ENCODE results near the gene RCN2.

RCN2 gene

GRCh38 chr15:76904461-76905012 is 27.0 kb upstream of the RCN2 start:
- Histone ChIP-seq H3K9me3 (ENCODE audit: control insufficient read depth in 2 of 2, low read length in 2 of 2) (no peaks in the 10 kb centered on the region), H3K27me3 (ENCODE audit: control insufficient read depth in 2 of 2, insufficient read depth in 2 of 2, low read length in 2 of 2) (no peaks in the 10 kb centered on the region), H3K27ac (ENCODE audit: low read depth in 2 of 2, low read length in 2 of 2) (peak overlapping the region; percentile 80 to 81), H3K36me3 (ENCODE audit: control insufficient read depth in 2 of 2, insufficient read depth in 2 of 2, low read length in 2 of 2) (no peaks in the 10 kb centered on the region), H3K9ac (ENCODE audit: low read depth in 1 of 2, low read length in 2 of 2) (peak overlapping the region; percentile 79 to 91), H3K4me1 (ENCODE audit: control insufficient read depth in 2 of 2, insufficient read depth in 2 of 2, low read length in 2 of 2) (peaks cover 10 to 17% of the 10 kb centered on the region in 2 donors), H3K4me3 (ENCODE audit: low read length in 2 of 2) (peak overlapping the region; percentile 84 to 88)

GRCh38 chr15:76905013-76905839 is 26.3 kb upstream of the RCN2 start, which contains the start of gene SCAPER:
SCAPER (minus strand) TSS chr15:76905340; CDS start chr15:76883817, 21,523 bp downstream.
- Histone ChIP-seq H3K9me3 (ENCODE audit: control insufficient read depth in 2 of 2, low read length in 2 of 2) (no peaks in the 10 kb centered on the region), H3K36me3 (ENCODE audit: control insufficient read depth in 2 of 2, insufficient read depth in 2 of 2, low read length in 2 of 2) (no peaks in the 10 kb centered on the region), H3K9ac (ENCODE audit: low read depth in 1 of 2, low read length in 2 of 2) (peak within 1 kb of the TSS; percentile 79 to 91), H3K27ac (ENCODE audit: low read depth in 2 of 2, low read length in 2 of 2) (peak within 1 kb of the TSS; percentile 80 to 81), H3K4me1 (ENCODE audit: control insufficient read depth in 2 of 2, insufficient read depth in 2 of 2, low read length in 2 of 2) (peaks cover 10 to 17% of the 10 kb centered on the region in 2 donors), H3K27me3 (ENCODE audit: control insufficient read depth in 2 of 2, insufficient read depth in 2 of 2, low read length in 2 of 2) (no peaks in the 10 kb centered on the region), H3K4me3 (ENCODE audit: low read length in 2 of 2) (peak within 1 kb of the TSS; percentile 84 to 88)

GRCh38 chr15:76905855-76906254 is 25.7 kb upstream of the RCN2 start:
- H3K9ac ChIP-seq (ENCODE audit: low read depth in 1 of 2, low read length in 2 of 2): peak overlapping the region; percentile 48 to 91
- H3K4me3 ChIP-seq (ENCODE audit: low read length in 2 of 2): peak overlapping the region; percentile 84 to 88
- H3K27me3 ChIP-seq (ENCODE audit: control insufficient read depth in 2 of 2, insufficient read depth in 2 of 2, low read length in 2 of 2): no peaks in the 10 kb centered on the region
- peaks cover 10 to 17% of the 10 kb centered on the region in 2 donors for H3K4me1 ChIP-seq (ENCODE audit: control insufficient read depth in 2 of 2, insufficient read depth in 2 of 2, low read length in 2 of 2)
- peak overlapping the region; percentile 56 to 80 for H3K27ac ChIP-seq (ENCODE audit: low read depth in 2 of 2, low read length in 2 of 2)
- no peaks in the 10 kb centered on the region for H3K9me3 ChIP-seq (ENCODE audit: control insufficient read depth in 2 of 2, low read length in 2 of 2)
- H3K36me3 ChIP-seq (ENCODE audit: control insufficient read depth in 2 of 2, insufficient read depth in 2 of 2, low read length in 2 of 2): no peaks in the 10 kb centered on the region

GRCh38 chr15:76912430-76912829 is 19.1 kb upstream of the RCN2 start:
- Histone ChIP-seq H3K27me3 (ENCODE audit: control insufficient read depth in 2 of 2, insufficient read depth in 2 of 2, low read length in 2 of 2) (no peaks in the 10 kb centered on the region), H3K4me1 (ENCODE audit: control insufficient read depth in 2 of 2, insufficient read depth in 2 of 2, low read length in 2 of 2) (no peaks in the 10 kb centered on the region), H3K9ac (ENCODE audit: low read depth in 1 of 2, low read length in 2 of 2) (no peak overlapping the region), H3K4me3 (ENCODE audit: low read length in 2 of 2) (no peak overlapping the region), H3K27ac (ENCODE audit: low read depth in 2 of 2, low read length in 2 of 2) (no peak overlapping the region), H3K9me3 (ENCODE audit: control insufficient read depth in 2 of 2, low read length in 2 of 2) (no peaks in the 10 kb centered on the region), H3K36me3 (ENCODE audit: control insufficient read depth in 2 of 2, insufficient read depth in 2 of 2, low read length in 2 of 2) (no peaks in the 10 kb centered on the region)

- no peak overlapping the region for H3K9ac ChIP-seq (ENCODE audit: low read depth in 1 of 2, low read length in 2 of 2)
- H3K9me3 ChIP-seq (ENCODE audit: control insufficient read depth in 2 of 2, low read length in 2 of 2): no peaks in the 10 kb centered on the region
- H3K27me3 ChIP-seq (ENCODE audit: control insufficient read depth in 2 of 2, insufficient read depth in 2 of 2, low read length in 2 of 2): no peaks in the 10 kb centered on the region
- no peak overlapping the region for H3K4me3 ChIP-seq (ENCODE audit: low read length in 2 of 2)
- H3K36me3 ChIP-seq (ENCODE audit: control insufficient read depth in 2 of 2, insufficient read depth in 2 of 2, low read length in 2 of 2): no peaks in the 10 kb centered on the region
- H3K27ac ChIP-seq (ENCODE audit: low read depth in 2 of 2, low read length in 2 of 2): no peak overlapping the region
- H3K4me1 ChIP-seq (ENCODE audit: control insufficient read depth in 2 of 2, insufficient read depth in 2 of 2, low read length in 2 of 2): no peaks in the 10 kb centered on the region
Measured at GRCh38 chr15:76913737-76914136, 17.8 kb upstream of the RCN2 start.

- H3K9ac ChIP-seq (ENCODE audit: low read depth in 1 of 2, low read length in 2 of 2): no peak overlapping the region
- H3K27ac ChIP-seq (ENCODE audit: low read depth in 2 of 2, low read length in 2 of 2): no peak overlapping the region
- H3K9me3 ChIP-seq (ENCODE audit: control insufficient read depth in 2 of 2, low read length in 2 of 2): no peaks in the 10 kb centered on the region
- H3K27me3 ChIP-seq (ENCODE audit: control insufficient read depth in 2 of 2, insufficient read depth in 2 of 2, low read length in 2 of 2): no peaks in the 10 kb centered on the region
- H3K4me1 ChIP-seq (ENCODE audit: control insufficient read depth in 2 of 2, insufficient read depth in 2 of 2, low read length in 2 of 2): no peaks in the 10 kb centered on the region
- no peak overlapping the region for H3K4me3 ChIP-seq (ENCODE audit: low read length in 2 of 2)
- no peaks in the 10 kb centered on the region for H3K36me3 ChIP-seq (ENCODE audit: control insufficient read depth in 2 of 2, insufficient read depth in 2 of 2, low read length in 2 of 2)
Measured at GRCh38 chr15:76916369-76916768, 15.2 kb upstream of the RCN2 start.

- Histone ChIP-seq H3K4me3 (ENCODE audit: low read length in 2 of 2) (no peak overlapping the region), H3K27me3 (ENCODE audit: control insufficient read depth in 2 of 2, insufficient read depth in 2 of 2, low read length in 2 of 2) (no peaks in the 10 kb centered on the region), H3K9me3 (ENCODE audit: control insufficient read depth in 2 of 2, low read length in 2 of 2) (no peaks in the 10 kb centered on the region), H3K27ac (ENCODE audit: low read depth in 2 of 2, low read length in 2 of 2) (no peak overlapping the region), H3K4me1 (ENCODE audit: control insufficient read depth in 2 of 2, insufficient read depth in 2 of 2, low read length in 2 of 2) (peaks cover 9 to 11% of the 10 kb centered on the region in 2 donors), H3K9ac (ENCODE audit: low read depth in 1 of 2, low read length in 2 of 2) (no peak overlapping the region), H3K36me3 (ENCODE audit: control insufficient read depth in 2 of 2, insufficient read depth in 2 of 2, low read length in 2 of 2) (no peaks in the 10 kb centered on the region)
Measured at GRCh38 chr15:76928201-76928600, 3.3 kb upstream of the RCN2 start.

- Histone ChIP-seq H3K27ac (ENCODE audit: low read depth in 2 of 2, low read length in 2 of 2) (no peak overlapping the region), H3K36me3 (ENCODE audit: control insufficient read depth in 2 of 2, insufficient read depth in 2 of 2, low read length in 2 of 2) (no peaks in the 10 kb centered on the region), H3K9me3 (ENCODE audit: control insufficient read depth in 2 of 2, low read length in 2 of 2) (no peaks in the 10 kb centered on the region), H3K27me3 (ENCODE audit: control insufficient read depth in 2 of 2, insufficient read depth in 2 of 2, low read length in 2 of 2) (no peaks in the 10 kb centered on the region), H3K4me1 (ENCODE audit: control insufficient read depth in 2 of 2, insufficient read depth in 2 of 2, low read length in 2 of 2) (peaks cover 9 to 11% of the 10 kb centered on the region in 2 donors), H3K4me3 (ENCODE audit: low read length in 2 of 2) (no peak overlapping the region), H3K9ac (ENCODE audit: low read depth in 1 of 2, low read length in 2 of 2) (no peak overlapping the region)
Measured at GRCh38 chr15:76929011-76929760, 2.4 kb upstream of the RCN2 start.

GRCh38 chr15:76930831-76931396 is 635 bp upstream of the RCN2 start:
- peak overlapping the region; percentile 74 to 85 for H3K27ac ChIP-seq (ENCODE audit: low read depth in 2 of 2, low read length in 2 of 2)
- no peaks in the 10 kb centered on the region for H3K27me3 ChIP-seq (ENCODE audit: control insufficient read depth in 2 of 2, insufficient read depth in 2 of 2, low read length in 2 of 2)
- H3K9me3 ChIP-seq (ENCODE audit: control insufficient read depth in 2 of 2, low read length in 2 of 2): no peaks in the 10 kb centered on the region
- peaks cover 0 to 5% of the 10 kb centered on the region in 2 donors for H3K36me3 ChIP-seq (ENCODE audit: control insufficient read depth in 2 of 2, insufficient read depth in 2 of 2, low read length in 2 of 2)
- peaks cover 9 to 11% of the 10 kb centered on the region in 2 donors for H3K4me1 ChIP-seq (ENCODE audit: control insufficient read depth in 2 of 2, insufficient read depth in 2 of 2, low read length in 2 of 2)
- H3K9ac ChIP-seq (ENCODE audit: low read depth in 1 of 2, low read length in 2 of 2): peak overlapping the region; percentile 80 to 91
- peak overlapping the region; percentile 89 to 92 for H3K4me3 ChIP-seq (ENCODE audit: low read length in 2 of 2)
